GM21529 (cell line): ENCODE results near the gene GPRC5D.
A peak's percentile ranks its signal among the peaks of the same experiment; 100 is the strongest.

ENCODE experiments used
- ATAC-seq: cut with Tn5 transposase; IDR thresholded peaks from one replicate; pipeline ENCODE4 v1.9.1; 2021; ENCODE audit not compliant: unreplicated experiment

The GPRC5D gene

GRCh38 chr12:12952036-12952435 is at the start of gene GPRC5D:
Gene GPRC5D, minus strand, starts transcription at chr12:12952170. Its CDS starts 1,786 bp downstream, at chr12:12950384.
- ATAC-seq, result no peak

- no peak for ATAC-seq
These were observed 49.7 kb upstream of the GPRC5D start for GRCh38 chr12:13001775-13002040.

- peak; percentile 29 for ATAC-seq
These were observed 49.2 kb upstream of the GPRC5D start for GRCh38 chr12:13000925-13001774.

GRCh38 chr12:13000616-13000924 is 48.6 kb upstream of the GPRC5D start:
- peak; percentile 34 for ATAC-seq

GRCh38 chr12:12999959-13000615 is 48.1 kb upstream of the GPRC5D start, which contains the start of gene HEBP1:
Gene HEBP1, minus strand, starts transcription at chr12:13000265. Its CDS starts 151 bp downstream, at chr12:13000114.
- ATAC-seq, result peak; percentile 79

GRCh38 chr12:12999271-12999958 is 47.4 kb upstream of the GPRC5D start:
- no peak for ATAC-seq

GRCh38 chr12:12998248-12998647 is 46.3 kb upstream of the GPRC5D start:
- no peak for ATAC-seq

- ATAC-seq, result no peak
These were observed 45.8 kb upstream of the GPRC5D start for GRCh38 chr12:12997734-12998133.

GRCh38 chr12:12997156-12997555 is 45.2 kb upstream of the GPRC5D start:
- ATAC-seq, result no peak

GRCh38 chr12:12996209-12996608 is 44.2 kb upstream of the GPRC5D start:
- no peak for ATAC-seq

- no peak for ATAC-seq
These were observed 43.1 kb upstream of the GPRC5D start for GRCh38 chr12:12995088-12995487.

GRCh38 chr12:12993367-12993766 is 41.4 kb upstream of the GPRC5D start:
- no peak for ATAC-seq

GRCh38 chr12:12992418-12993130 is 40.6 kb upstream of the GPRC5D start:
- ATAC-seq, result no peak

GRCh38 chr12:12990700-12991468 is 38.9 kb upstream of the GPRC5D start:
- ATAC-seq, result no peak

GRCh38 chr12:12987421-12987820 is 35.5 kb upstream of the GPRC5D start:
- ATAC-seq, result no peak

GRCh38 chr12:12986775-12987331 is 34.9 kb upstream of the GPRC5D start:
- ATAC-seq, result no peak

GRCh38 chr12:12985817-12986408 is 33.9 kb upstream of the GPRC5D start:
- ATAC-seq, result no peak

GRCh38 chr12:12984149-12984548 is 32.2 kb upstream of the GPRC5D start:
- ATAC-seq, result no peak

GRCh38 chr12:12983420-12984035 is 31.6 kb upstream of the GPRC5D start:
- peak; percentile 45 for ATAC-seq

- no peak for ATAC-seq
These were observed 30.4 kb upstream of the GPRC5D start for GRCh38 chr12:12982331-12982730.
